HepG2 (cell line): ENCODE data around the gene B4GALT2. TPM values are rescaled to one million over a fixed set of nuclear protein-coding genes. Genes with fewer than 3 reads are reported as not detected.

Experiments used
- AGO2 ChIP-seq: fragments of 200-400 bp; formaldehyde crosslinking; optimal IDR thresholded peaks from 2 replicates; pipeline ENCODE3; 2017; ENCODE audit warnings: mild to moderate bottlenecking, low read depth, low read length, moderate library complexity
- CCAR2 ChIP-seq: fragments of 200-400 bp; formaldehyde crosslinking; optimal IDR thresholded peaks from 2 replicates; pipeline ENCODE3; 2018; ENCODE audit warnings: low read depth, mild to moderate bottlenecking, low read length, moderate library complexity
- CHD4 ChIP-seq: fragments of 200-600 bp; sonication (generic); IDR thresholded peaks from 2 replicates; pipeline ENCODE4 v1.7.0; 2017; ENCODE audit warnings: mild to moderate bottlenecking, low read length, borderline replicate concordance
- FOXK1 ChIP-seq: sonication (generic); formaldehyde crosslinking; IDR thresholded peaks from 2 replicates; pipeline ENCODE4 v1.4.0; 2020; ENCODE audit warnings: low read depth, missing genetic modification reagents, borderline replicate concordance
- KLF13 ChIP-seq: sonication (generic); formaldehyde crosslinking; IDR thresholded peaks from 2 replicates; pipeline ENCODE4 v1.4.0; 2020; ENCODE audit warnings: mild to moderate bottlenecking, missing genetic modification reagents
- KMT2B ChIP-seq: IDR thresholded peaks from 2 replicates; pipeline ENCODE4 v1.6.1; 2016; ENCODE audit warnings: missing genetic modification reagents, missing compliant biosample characterization
- MED1 ChIP-seq: sonication (generic); formaldehyde crosslinking; IDR thresholded peaks from 2 replicates; pipeline ENCODE4 v1.4.0; 2020; ENCODE audit warnings: missing genetic modification reagents
- MXD4 ChIP-seq: IDR thresholded peaks from 2 replicates; pipeline ENCODE4 v1.6.1; 2016; ENCODE audit warnings: mild to moderate bottlenecking, missing biosample characterization, missing genetic modification reagents
- NR2C2 ChIP-seq: sonication (generic); formaldehyde crosslinking; IDR thresholded peaks from 2 replicates; pipeline ENCODE4 v1.4.0; 2020; ENCODE audit warnings: missing genetic modification reagents, mild to moderate bottlenecking, moderate library complexity, borderline replicate concordance
- PAX8 ChIP-seq: sonication (generic); formaldehyde crosslinking; IDR thresholded peaks from 2 replicates; pipeline ENCODE4 v1.8.0; 2022; ENCODE audit warnings: mild to moderate bottlenecking, missing genetic modification reagents, borderline replicate concordance
- PHF8 ChIP-seq: sonication (generic); formaldehyde crosslinking; IDR thresholded peaks from 2 replicates; pipeline ENCODE4 v1.5.0; 2020; ENCODE audit warnings: missing genetic modification reagents
- PTBP1 ChIP-seq: fragments of 200-400 bp; formaldehyde crosslinking; IDR thresholded peaks from 2 replicates; pipeline ENCODE4 v1.6.1; 2018; ENCODE audit warnings: low read length, low read depth; ENCODE audit not compliant: poor library complexity, severe bottlenecking
- RARA ChIP-seq: IDR thresholded peaks from 2 replicates; pipeline ENCODE4 v1.6.1; 2016; ENCODE audit warnings: missing genetic modification reagents, missing compliant biosample characterization
- SIN3A ChIP-seq: IDR thresholded peaks from 2 replicates; pipeline ENCODE4 v1.6.1; 2011; ENCODE audit warnings: low read depth, mild to moderate bottlenecking, control low read depth, low read length, borderline replicate concordance
- ZNF230 ChIP-seq: sonication (generic); formaldehyde crosslinking; IDR thresholded peaks from 2 replicates; pipeline ENCODE4 v1.4.0; 2020; ENCODE audit warnings: mild to moderate bottlenecking, missing genetic modification reagents
- ZNF33B ChIP-seq: sonication (generic); formaldehyde crosslinking; IDR thresholded peaks from 2 replicates; pipeline ENCODE4 v1.5.1; 2020; ENCODE audit warnings: mild to moderate bottlenecking, missing genetic modification reagents
- ZNF747 ChIP-seq: sonication (generic); formaldehyde crosslinking; IDR thresholded peaks from 2 replicates; pipeline ENCODE4 v1.8.1; 2023; ENCODE audit warnings: missing genetic modification reagents, mild to moderate bottlenecking, borderline replicate concordance
- ZNF776 ChIP-seq: sonication (generic); formaldehyde crosslinking; IDR thresholded peaks from 2 replicates; pipeline ENCODE4 v1.4.0; 2020; ENCODE audit warnings: mild to moderate bottlenecking, missing genetic modification reagents
- ZNF782 ChIP-seq: sonication (generic); formaldehyde crosslinking; IDR thresholded peaks from 2 replicates; pipeline ENCODE4 v1.4.0; 2020; ENCODE audit warnings: missing genetic modification reagents, mild to moderate bottlenecking, borderline replicate concordance
- polyA plus RNA-seq, 8 experiments: library from polyadenylated mRNA; depleted of rRNA in 3 of 8; stranded (reverse) in 7 of 8; unstranded in 1 of 8; fragments of >200 nt; fragmentation: Illumina TruSeq in 4 of 8; extraction: Trizol in 4 of 8; gene quantifications; 2 replicates each; pipeline versions ENCODE4 v1.2.1 to v1.2.3, GENCODE V29; 2011 to 2016; ENCODE audit warnings: low read depth in 4 of 8, missing spikeins in 1 of 8, mixed read lengths in 1 of 8; ENCODE audit not compliant: insufficient read depth in 1 of 8
- total RNA-seq, 5 experiments: library from RNA; depleted of rRNA; stranded (reverse); fragments of >200 nt; fragmentation: Illumina TruSeq; extraction: Trizol; gene quantifications; 2 replicates each; pipeline ENCODE4 v1.2.3, GENCODE V29; 2016; ENCODE audit warnings: low read depth in 1 of 5
- TF ChIP-seq, protein P1 (sequence below): sonication (generic); formaldehyde crosslinking; IDR thresholded peaks from 2 replicates; pipeline ENCODE4 v1.8.0; 2022; ENCODE audit warnings: mild to moderate bottlenecking, missing genetic modification reagents, moderate library complexity
- TF ChIP-seq, protein P2 (sequence below): sonication (generic); formaldehyde crosslinking; IDR thresholded peaks from 2 replicates; pipeline ENCODE4 v1.5.0; 2020; ENCODE audit warnings: mild to moderate bottlenecking, missing genetic modification reagents
- TF ChIP-seq, protein P3 (sequence below): sonication (generic); formaldehyde crosslinking; IDR thresholded peaks from 2 replicates; pipeline ENCODE4; 2020; ENCODE audit warnings: missing genetic modification reagents, mild to moderate bottlenecking, borderline replicate concordance
- TF ChIP-seq, protein P4 (sequence below): IDR thresholded peaks from 2 replicates; pipeline ENCODE4 v1.6.1; 2016; ENCODE audit warnings: missing genetic modification reagents, missing compliant biosample characterization

The B4GALT2 gene
- total and polyA plus RNA-seq, 2 of the 13 experiments (the other 11 are each of a cell fraction or from before 2014, with no cell fraction given), result 41.9 to 78.0 TPM

DNA sequence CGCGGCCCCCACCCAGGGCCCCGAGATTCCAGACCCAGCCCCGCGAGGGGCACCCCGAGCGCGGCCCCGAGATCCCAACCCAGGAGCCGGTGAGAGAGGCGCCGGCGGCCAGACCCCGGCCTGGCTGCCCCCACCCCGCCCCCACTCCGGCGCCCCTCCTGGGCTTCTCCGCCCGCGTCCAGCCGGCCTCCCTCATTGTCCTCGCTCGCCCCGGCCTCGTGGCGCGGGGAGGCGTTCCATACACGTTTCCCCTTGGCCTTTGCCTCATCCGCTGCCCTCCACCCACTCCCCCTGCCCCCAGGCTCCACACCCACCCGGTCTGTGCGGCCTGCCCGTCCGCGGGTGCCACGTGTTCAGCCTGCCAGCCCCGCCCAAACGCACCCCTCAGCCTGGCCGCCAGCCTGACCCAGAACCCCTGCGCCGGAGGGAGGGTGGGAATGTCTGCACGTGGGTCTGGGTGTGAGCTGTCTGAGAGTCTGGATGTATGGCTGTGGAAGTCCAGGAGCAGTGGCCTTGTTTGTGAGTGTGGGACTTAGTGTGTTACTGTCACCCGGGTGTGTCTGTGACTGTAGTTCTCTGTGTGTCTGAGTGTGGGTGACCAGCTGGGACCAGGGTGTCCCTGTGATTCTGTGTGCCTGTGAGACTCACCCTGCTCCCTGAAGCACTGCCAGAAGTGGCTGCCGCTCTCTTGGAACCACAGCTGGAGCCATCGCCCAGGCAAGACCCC lies 681 bp downstream of the B4GALT2 start (continued):
- TF ChIP-seq PTBP1 (no peak), AGO2 (peak; percentile 27), SIN3A (peak; percentile 51; the same call in 1 of the 2 replicates), FOXK1 (0 out of 2 replicates have a peak, but pooled peaks have one; percentile 37), KLF13 (CRISPR knock-in tag) (0 out of 2 replicates have a peak, but pooled peaks have one; percentile 26), ZNF230 (CRISPR knock-in tag) (peak; percentile 81; the same call in 1 of the 2 replicates), ZNF33B (CRISPR knock-in tag) (0 out of 2 replicates have a peak, but pooled peaks have one; percentile 28), MXD4 (peak; percentile 89; the same call in 1 of the 2 replicates), PAX8 (CRISPR knock-in tag) (no peak), CHD4 (no peak), CCAR2 (no peak), MED1 (CRISPR knock-in tag) (peak; percentile 29; the same call in 1 of the 2 replicates), ZNF776 (peak; percentile 83; the same call in 1 of the 2 replicates), RARA (CRISPR knock-in tag) (peak; percentile 49; the same call in 1 of the 2 replicates), NR2C2 (CRISPR knock-in tag) (0 out of 2 replicates have a peak, but pooled peaks have one; percentile 28), KMT2B (CRISPR knock-in tag) (peak; percentile 49; the same call in 1 of the 2 replicates), ZNF782 (CRISPR knock-in tag) (0 out of 2 replicates have a peak, but pooled peaks have one; percentile 41), PHF8 (CRISPR knock-in tag) (peak; percentile 53), ZNF747 (CRISPR knock-in tag) (no peak)
- TF ChIP-seq, protein P1, sequence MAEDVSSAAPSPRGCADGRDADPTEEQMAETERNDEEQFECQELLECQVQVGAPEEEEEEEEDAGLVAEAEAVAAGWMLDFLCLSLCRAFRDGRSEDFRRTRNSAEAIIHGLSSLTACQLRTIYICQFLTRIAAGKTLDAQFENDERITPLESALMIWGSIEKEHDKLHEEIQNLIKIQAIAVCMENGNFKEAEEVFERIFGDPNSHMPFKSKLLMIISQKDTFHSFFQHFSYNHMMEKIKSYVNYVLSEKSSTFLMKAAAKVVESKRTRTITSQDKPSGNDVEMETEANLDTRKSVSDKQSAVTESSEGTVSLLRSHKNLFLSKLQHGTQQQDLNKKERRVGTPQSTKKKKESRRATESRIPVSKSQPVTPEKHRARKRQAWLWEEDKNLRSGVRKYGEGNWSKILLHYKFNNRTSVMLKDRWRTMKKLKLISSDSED, result no peak
- TF ChIP-seq, protein P2, sequence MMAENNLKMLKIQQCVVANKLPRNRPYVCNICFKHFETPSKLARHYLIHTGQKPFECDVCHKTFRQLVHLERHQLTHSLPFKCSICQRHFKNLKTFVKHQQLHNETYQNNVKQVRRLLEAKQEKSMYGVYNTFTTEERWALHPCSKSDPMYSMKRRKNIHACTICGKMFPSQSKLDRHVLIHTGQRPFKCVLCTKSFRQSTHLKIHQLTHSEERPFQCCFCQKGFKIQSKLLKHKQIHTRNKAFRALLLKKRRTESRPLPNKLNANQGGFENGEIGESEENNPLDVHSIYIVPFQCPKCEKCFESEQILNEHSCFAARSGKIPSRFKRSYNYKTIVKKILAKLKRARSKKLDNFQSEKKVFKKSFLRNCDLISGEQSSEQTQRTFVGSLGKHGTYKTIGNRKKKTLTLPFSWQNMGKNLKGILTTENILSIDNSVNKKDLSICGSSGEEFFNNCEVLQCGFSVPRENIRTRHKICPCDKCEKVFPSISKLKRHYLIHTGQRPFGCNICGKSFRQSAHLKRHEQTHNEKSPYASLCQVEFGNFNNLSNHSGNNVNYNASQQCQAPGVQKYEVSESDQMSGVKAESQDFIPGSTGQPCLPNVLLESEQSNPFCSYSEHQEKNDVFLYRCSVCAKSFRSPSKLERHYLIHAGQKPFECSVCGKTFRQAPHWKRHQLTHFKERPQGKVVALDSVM, result 0 out of 2 replicates have a peak, but pooled peaks have one; percentile 22
- TF ChIP-seq, protein P3, sequence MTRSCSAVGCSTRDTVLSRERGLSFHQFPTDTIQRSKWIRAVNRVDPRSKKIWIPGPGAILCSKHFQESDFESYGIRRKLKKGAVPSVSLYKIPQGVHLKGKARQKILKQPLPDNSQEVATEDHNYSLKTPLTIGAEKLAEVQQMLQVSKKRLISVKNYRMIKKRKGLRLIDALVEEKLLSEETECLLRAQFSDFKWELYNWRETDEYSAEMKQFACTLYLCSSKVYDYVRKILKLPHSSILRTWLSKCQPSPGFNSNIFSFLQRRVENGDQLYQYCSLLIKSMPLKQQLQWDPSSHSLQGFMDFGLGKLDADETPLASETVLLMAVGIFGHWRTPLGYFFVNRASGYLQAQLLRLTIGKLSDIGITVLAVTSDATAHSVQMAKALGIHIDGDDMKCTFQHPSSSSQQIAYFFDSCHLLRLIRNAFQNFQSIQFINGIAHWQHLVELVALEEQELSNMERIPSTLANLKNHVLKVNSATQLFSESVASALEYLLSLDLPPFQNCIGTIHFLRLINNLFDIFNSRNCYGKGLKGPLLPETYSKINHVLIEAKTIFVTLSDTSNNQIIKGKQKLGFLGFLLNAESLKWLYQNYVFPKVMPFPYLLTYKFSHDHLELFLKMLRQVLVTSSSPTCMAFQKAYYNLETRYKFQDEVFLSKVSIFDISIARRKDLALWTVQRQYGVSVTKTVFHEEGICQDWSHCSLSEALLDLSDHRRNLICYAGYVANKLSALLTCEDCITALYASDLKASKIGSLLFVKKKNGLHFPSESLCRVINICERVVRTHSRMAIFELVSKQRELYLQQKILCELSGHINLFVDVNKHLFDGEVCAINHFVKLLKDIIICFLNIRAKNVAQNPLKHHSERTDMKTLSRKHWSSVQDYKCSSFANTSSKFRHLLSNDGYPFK (CRISPR knock-in tag), result peak; percentile 33; the same call in 1 of the 2 replicates
- TF ChIP-seq, protein P4, sequence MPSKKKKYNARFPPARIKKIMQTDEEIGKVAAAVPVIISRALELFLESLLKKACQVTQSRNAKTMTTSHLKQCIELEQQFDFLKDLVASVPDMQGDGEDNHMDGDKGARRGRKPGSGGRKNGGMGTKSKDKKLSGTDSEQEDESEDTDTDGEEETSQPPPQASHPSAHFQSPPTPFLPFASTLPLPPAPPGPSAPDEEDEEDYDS (CRISPR knock-in tag), result no peak
